Measurements from ENCODE around the gene GPSM3.
A peak's percentile ranks its signal among the peaks of the same experiment; 100 is the strongest.
"Not testable (repeated sequence)": the region's sequence is repeated elsewhere in the genome, so short reads cannot be mapped to it uniquely, and the experiment has no call there.

Gene GPSM3

GRCh38 chr6:32188381-32189068 is 3.9 kb downstream of the GPSM3 start:
- DNase-seq (ENCODE audit: low read depth in 2 of 2): peak; percentile 25 to 41
- TF ChIP-seq, protein P1, sequence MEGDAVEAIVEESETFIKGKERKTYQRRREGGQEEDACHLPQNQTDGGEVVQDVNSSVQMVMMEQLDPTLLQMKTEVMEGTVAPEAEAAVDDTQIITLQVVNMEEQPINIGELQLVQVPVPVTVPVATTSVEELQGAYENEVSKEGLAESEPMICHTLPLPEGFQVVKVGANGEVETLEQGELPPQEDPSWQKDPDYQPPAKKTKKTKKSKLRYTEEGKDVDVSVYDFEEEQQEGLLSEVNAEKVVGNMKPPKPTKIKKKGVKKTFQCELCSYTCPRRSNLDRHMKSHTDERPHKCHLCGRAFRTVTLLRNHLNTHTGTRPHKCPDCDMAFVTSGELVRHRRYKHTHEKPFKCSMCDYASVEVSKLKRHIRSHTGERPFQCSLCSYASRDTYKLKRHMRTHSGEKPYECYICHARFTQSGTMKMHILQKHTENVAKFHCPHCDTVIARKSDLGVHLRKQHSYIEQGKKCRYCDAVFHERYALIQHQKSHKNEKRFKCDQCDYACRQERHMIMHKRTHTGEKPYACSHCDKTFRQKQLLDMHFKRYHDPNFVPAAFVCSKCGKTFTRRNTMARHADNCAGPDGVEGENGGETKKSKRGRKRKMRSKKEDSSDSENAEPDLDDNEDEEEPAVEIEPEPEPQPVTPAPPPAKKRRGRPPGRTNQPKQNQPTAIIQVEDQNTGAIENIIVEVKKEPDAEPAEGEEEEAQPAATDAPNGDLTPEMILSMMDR (IDR thresholded peaks at IDR 0.05; ENCODE audit: low read depth, low read length): no peak

GRCh38 chr6:32187725-32188380 is 4.6 kb downstream of the GPSM3 start:
- H3K4me3 ChIP-seq (replicated peaks in 1 of 2; ENCODE audit: low read depth in 2 of 2, low read length in 2 of 2): peak overlapping the region; percentile 11 to 67
- not testable (repeated sequence) for DNase-seq (ENCODE audit: low read depth in 2 of 2)

More at GRCh38 chr6:32188381-32189068, 3.9 kb downstream of the GPSM3 start:
- H3K4me3 ChIP-seq (replicated peaks in 1 of 2; ENCODE audit: low read depth in 2 of 2, low read length in 2 of 2): peak overlapping the region; percentile 67 to 70

DNA sequence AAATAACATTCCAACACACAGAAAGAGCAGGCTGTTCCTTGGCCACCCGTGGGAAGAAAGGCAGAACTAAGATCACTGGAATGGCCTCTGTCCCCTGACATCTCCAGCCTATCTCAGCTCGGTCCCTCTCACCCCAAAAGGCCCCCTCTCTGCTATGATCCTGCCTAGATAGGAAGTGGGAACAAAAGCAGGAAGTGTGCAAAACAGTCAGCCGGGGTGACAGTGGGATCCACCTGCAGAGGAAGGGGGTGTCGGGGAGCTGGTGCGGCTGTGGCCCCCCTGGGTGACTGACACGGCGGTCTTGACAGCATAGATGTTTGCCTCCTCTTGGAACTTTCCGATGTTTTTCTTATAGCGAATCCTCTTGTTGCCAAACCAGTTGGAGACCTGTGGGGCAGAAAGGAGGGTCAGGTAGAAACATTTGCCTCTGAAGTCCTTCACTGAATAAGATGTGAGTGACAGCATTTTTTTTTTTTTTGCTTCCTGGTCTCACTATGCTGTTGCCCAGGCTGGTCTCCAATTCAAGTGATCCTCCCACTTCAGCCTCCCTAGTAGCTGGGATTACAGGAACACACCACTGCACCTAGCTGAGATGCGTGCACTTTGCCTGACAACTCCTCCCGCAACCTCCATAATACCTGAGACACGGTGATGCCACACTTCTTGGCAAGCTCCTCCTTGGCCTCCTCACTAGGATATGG is 5.3 kb downstream of the GPSM3 start:
- no peak for DNase-seq (ENCODE audit: low read depth in 2 of 2)
- H3K4me3 ChIP-seq (replicated peaks in 1 of 2; ENCODE audit: low read depth in 2 of 2, low read length in 2 of 2): no peak overlapping the region
- TF ChIP-seq, protein P1 (IDR thresholded peaks at IDR 0.05; ENCODE audit: low read depth, low read length): no peak

DNA sequence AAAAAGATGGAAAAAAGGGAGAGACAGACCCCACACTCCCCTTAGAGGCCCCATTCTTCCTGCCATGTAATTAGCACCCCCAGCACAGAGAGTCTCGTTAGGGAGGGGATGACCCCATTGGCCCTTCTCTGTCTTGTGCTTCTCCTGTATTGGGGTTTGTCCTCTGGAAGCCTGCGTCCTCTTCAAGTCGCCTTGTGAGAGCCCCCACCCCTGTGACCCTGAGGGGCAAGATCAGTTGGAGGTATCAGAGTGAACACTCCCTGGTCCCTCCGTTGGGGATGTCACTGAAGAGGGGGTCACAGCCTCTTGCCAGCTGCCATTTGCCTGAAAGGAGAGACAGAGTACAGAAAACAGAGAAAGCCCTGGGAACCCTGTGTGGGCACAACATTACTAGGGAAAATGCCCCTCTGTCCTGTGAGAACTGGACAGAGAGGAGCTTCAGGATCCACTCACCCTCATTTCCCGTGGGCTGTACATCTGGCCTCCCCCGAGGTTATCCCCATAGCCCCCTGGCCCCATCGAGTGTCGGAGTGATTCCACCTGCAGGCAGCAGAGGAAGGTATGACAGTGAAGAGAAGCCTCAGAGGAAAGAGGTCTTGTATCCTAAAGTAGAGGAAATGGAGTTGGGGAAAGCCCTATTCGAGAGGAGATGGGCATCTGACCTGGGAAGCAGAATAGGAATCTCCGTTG is 6.1 kb downstream of the GPSM3 start:
- DNase-seq (ENCODE audit: low read depth in 2 of 2); H3K4me3 ChIP-seq (replicated peaks in 1 of 2; ENCODE audit: low read depth in 2 of 2, low read length in 2 of 2): not testable (repeated sequence)

- DNase-seq (ENCODE audit: low read depth in 2 of 2): peak; percentile 92 to 95
- H3K4me3 ChIP-seq (replicated peaks in 1 of 2; ENCODE audit: low read depth in 2 of 2, low read length in 2 of 2): not testable (repeated sequence)
These were observed 6.7 kb downstream of the GPSM3 start for GRCh38 chr6:32185681-32186131.

DNA sequence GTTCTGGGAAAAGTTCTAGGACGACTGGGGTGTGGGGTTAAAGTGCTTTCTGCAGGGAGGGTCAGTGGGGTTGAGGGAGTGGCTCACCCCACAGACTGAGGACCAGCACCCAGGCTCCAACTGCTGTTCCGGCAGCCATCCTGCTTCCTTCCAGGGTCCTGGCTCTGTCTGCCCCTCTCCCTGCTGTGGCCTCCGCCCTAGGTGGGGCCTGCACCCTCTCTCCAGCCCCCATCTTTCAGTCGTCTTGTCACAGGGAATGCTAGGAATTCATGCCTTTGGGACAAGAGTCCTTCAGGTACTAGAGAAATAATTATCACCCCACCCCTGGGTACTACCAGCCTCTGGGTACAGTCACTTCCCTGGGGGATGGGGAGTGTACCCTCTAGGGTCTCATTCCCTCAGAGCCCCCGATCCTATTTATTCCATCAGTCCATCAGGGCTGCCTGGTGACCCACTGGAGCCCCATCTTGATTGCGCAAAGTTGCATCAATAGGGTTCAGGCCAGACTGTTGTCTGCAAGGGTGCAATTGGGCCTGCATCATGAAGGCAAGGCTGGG is 8.3 kb downstream of the GPSM3 start, which contains the start of gene AGER:
Gene AGER (minus strand): TSS at position 170 of the 557 bp plus-strand sequence. CDS start 31 bp downstream, at position 139.
- H3K4me3 ChIP-seq (replicated peaks in 1 of 2; ENCODE audit: low read depth in 2 of 2, low read length in 2 of 2): no peak within 1 kb of the TSS
- TF ChIP-seq, protein P1 (IDR thresholded peaks at IDR 0.05; ENCODE audit: low read depth, low read length): no peak
- DNase-seq (ENCODE audit: low read depth in 2 of 2): no peak

GRCh38 chr6:32183483-32184083 is 8.9 kb downstream of the GPSM3 start:
- no peak for DNase-seq (ENCODE audit: low read depth in 2 of 2)
- TF ChIP-seq, protein P1 (IDR thresholded peaks at IDR 0.05; ENCODE audit: low read depth, low read length): no peak
- H3K4me3 ChIP-seq (replicated peaks in 1 of 2; ENCODE audit: low read depth in 2 of 2, low read length in 2 of 2): no peak overlapping the region

Measured in cardiac fibroblast (primary cell).